Activated CD8-positive, alpha-beta memory T cell treated with anti-CD3 and anti-CD28 coated beads, Interleukin-2, amount 50 U/mL, for 24 hours (primary cell): ENCODE results near the gene DCP1B.

Experiments
- DNase-seq: peaks from one replicate; pipeline ENCODE4 v3.0.0-alpha.2; 2020; ENCODE audit errors: extremely low read depth

Gene DCP1B

GRCh38 chr12:1896964-1897363 lies 107.3 kb downstream of the DCP1B start:
- no peak for DNase-seq
